ENCODE results near the gene FARP1.

The FARP1 gene

GRCh38 chr13:98490195-98490836, 347.4 kb downstream of the FARP1 start:
- no peak overlapping the region for H3K4me3 ChIP-seq (replicated peaks; ENCODE audit: low read depth, low read length)
- H3K36me3 ChIP-seq (ENCODE audit: control insufficient read depth, insufficient read depth, low read length), result peaks cover 6% of the 10 kb centered on the region
- H3K27me3 ChIP-seq (replicated peaks; ENCODE audit: control insufficient read depth, insufficient read depth, low read length), result no peaks in the 10 kb centered on the region
- TF ChIP-seq CTCF (IDR thresholded peaks at IDR 0.05; ENCODE audit: insufficient read depth, low read length, poor library complexity, severe bottlenecking), result no peak
- no peak for DNase-seq (ENCODE audit: extremely low read depth, insufficient read length)

GRCh38 chr13:98490866-98491265, 348.0 kb downstream of the FARP1 start:
- Histone ChIP-seq H3K36me3 (ENCODE audit: control insufficient read depth, insufficient read depth, low read length) (peaks cover 6% of the 10 kb centered on the region), H3K4me3 (replicated peaks; ENCODE audit: low read depth, low read length) (no peak overlapping the region), H3K27me3 (replicated peaks; ENCODE audit: control insufficient read depth, insufficient read depth, low read length) (no peaks in the 10 kb centered on the region)
- TF ChIP-seq CTCF (IDR thresholded peaks at IDR 0.05; ENCODE audit: insufficient read depth, low read length, poor library complexity, severe bottlenecking), result no peak
- no peak for DNase-seq (ENCODE audit: extremely low read depth, insufficient read length)

GRCh38 chr13:98492335-98493041, 349.6 kb downstream of the FARP1 start:
- Histone ChIP-seq H3K4me3 (replicated peaks; ENCODE audit: low read depth, low read length) (no peak overlapping the region), H3K36me3 (ENCODE audit: control insufficient read depth, insufficient read depth, low read length) (peaks cover 4% of the 10 kb centered on the region), H3K27me3 (replicated peaks; ENCODE audit: control insufficient read depth, insufficient read depth, low read length) (no peaks in the 10 kb centered on the region)
- no peak for DNase-seq (ENCODE audit: extremely low read depth, insufficient read length)
- TF ChIP-seq CTCF (IDR thresholded peaks at IDR 0.05; ENCODE audit: insufficient read depth, low read length, poor library complexity, severe bottlenecking), result no peak

GRCh38 chr13:98493042-98493712, 350.3 kb downstream of the FARP1 start:
- Histone ChIP-seq H3K36me3 (ENCODE audit: control insufficient read depth, insufficient read depth, low read length) (peaks cover 8% of the 10 kb centered on the region), H3K27me3 (replicated peaks; ENCODE audit: control insufficient read depth, insufficient read depth, low read length) (no peaks in the 10 kb centered on the region)
- TF ChIP-seq CTCF (IDR thresholded peaks at IDR 0.05; ENCODE audit: insufficient read depth, low read length, poor library complexity, severe bottlenecking), result no peak

GRCh38 chr13:98494769-98495168, 351.9 kb downstream of the FARP1 start:
- no peak for DNase-seq (ENCODE audit: extremely low read depth, insufficient read length)
- Histone ChIP-seq H3K4me3 (replicated peaks; ENCODE audit: low read depth, low read length) (no peak overlapping the region), H3K36me3 (ENCODE audit: control insufficient read depth, insufficient read depth, low read length) (peaks cover 15% of the 10 kb centered on the region), H3K27me3 (replicated peaks; ENCODE audit: control insufficient read depth, insufficient read depth, low read length) (no peaks in the 10 kb centered on the region)
- TF ChIP-seq CTCF (IDR thresholded peaks at IDR 0.05; ENCODE audit: insufficient read depth, low read length, poor library complexity, severe bottlenecking), result no peak

More at GRCh38 chr13:98493042-98493712, 350.3 kb downstream of the FARP1 start:
- no peak overlapping the region for H3K4me3 ChIP-seq (replicated peaks; ENCODE audit: low read depth, low read length)
- no peak for DNase-seq (ENCODE audit: extremely low read depth, insufficient read length)

Measured in GM06990 (cell line).